Motor neuron (in vitro differentiated cells): ENCODE results near the gene UMPS. TPM values are rescaled to one million over a fixed set of nuclear protein-coding genes. Genes with fewer than 3 reads are reported as not detected.
"Not testable (repeated sequence)": the region's sequence is repeated elsewhere in the genome, so short reads cannot be mapped to it uniquely, and the experiment has no call there.

Experiments
- ATAC-seq, 8 experiments: fragments of 200-7000 bp; cut with Tn5 transposase; replicated peaks in 6 of 8; 2 replicates each; pipeline ENCODE4 v1.8.0; 2021; ENCODE audit warnings: mild to moderate bottlenecking in 8 of 8, moderate library complexity in 8 of 8
- H3K27ac ChIP-seq, 2 donors: fragments of 250-450 bp; sonication (Bioruptor Pico); 2 replicates each; pipeline ENCODE4 v1.9.0; 2021; ENCODE audit warnings: antibody characterized with exemption in 2 of 2, mild to moderate bottlenecking in 2 of 2, moderate library complexity in 1 of 2
- H3K4me1 ChIP-seq, 2 donors: fragments of 250-450 bp; sonication (Bioruptor Pico); replicated peaks in 1 of 2; 2 replicates each; pipeline ENCODE4 v1.6.1; 2021; ENCODE audit warnings: antibody characterized with exemption in 2 of 2, mild to moderate bottlenecking in 2 of 2, moderate library complexity in 1 of 2
- H3K4me3 ChIP-seq, 5 donors: fragments of 250-450 bp; sonication (Bioruptor Pico); 2 replicates each; pipeline ENCODE4 v1.9.0; 2021; ENCODE audit warnings: antibody characterized with exemption in 5 of 5, mild to moderate bottlenecking in 5 of 5, moderate library complexity in 4 of 5
- WGBS, 10 experiments: fragments of 450-650 bp; shearing (Covaris generic); methylation state at CpG; one replicate each; pipeline ENCODE4 v1.0.0; 2022; 5-methylcytosine and 5-hydroxymethylcytosine counted together
- in situ Hi-C, 9 experiments: fragments of 400-800 bp; cut with MboI; loops; one replicate each; pipeline ENCODE4 v1.15.0; 2021; ENCODE audit warnings: low sequenced_read_pairs in 9 of 9, low pct_unique_long_range_greater_than_20kb in 2 of 9; ENCODE audit not compliant: unreplicated experiment in 9 of 9
- total RNA-seq, 8 experiments: library from RNA; unstranded; fragments of 300-600 nt; gene quantifications; 2 replicates each; pipeline versions ENCODE4 v1.2.3 to v1.2.4, GENCODE V29; 2022

The UMPS gene
- total RNA-seq, 8 experiments from 2014 or later: 12.6 to 34.2 (median 24.2) TPM

GRCh38 chr3:124722589-124722988, 7.7 kb upstream of the UMPS start:
- in situ Hi-C loops: no loop called here
- WGBS, 10 experiments: 0 to 71% (median 25%) methylated on average over 1 to 2 of the region's 2 CpGs; no CpG with 5 or more reads in 6 of the 10 experiments
- Histone ChIP-seq H3K27ac (no peak overlapping the region), H3K4me3 (no peak overlapping the region), H3K4me1 (peaks cover 4 to 5% of the 10 kb centered on the region in 2 donors)
- ATAC-seq: no peak

- in situ Hi-C loops: loop anchor here in 1 of 9 experiments (25.0 kb wide), 1 partner anchor 706 kb away; no protein-coding TSS in a partner anchor
- no peak for ATAC-seq
Measured at GRCh38 chr3:124730941-124731297, 667 bp downstream of the UMPS start.

GRCh38 chr3:124731760-124732159, 1.5 kb downstream of the UMPS start:
- Histone ChIP-seq H3K4me3 (peak overlapping the region in 1 of 5 donors; percentile 88), H3K27ac (no peak overlapping the region), H3K4me1 (peaks cover 17 to 24% of the 10 kb centered on the region in 2 donors)
- in situ Hi-C loops: loop anchor here in 1 of 9 experiments (25.0 kb wide), 1 partner anchor 706 kb away; no protein-coding TSS in a partner anchor
- 50 to 100% (median 75%) methylated on average over 2 to 3 of the region's 4 CpGs; no CpG with 5 or more reads in 3 of the 10 experiments for WGBS, 10 experiments
- ATAC-seq: no peak

More at GRCh38 chr3:124730941-124731297, 667 bp downstream of the UMPS start:
- WGBS, 10 experiments: 0 to 15% (median 2%) methylated on average over 1 to 11 of the region's 13 CpGs; no CpG with 5 or more reads in 4 of the 10 experiments
- peak overlapping the region in 1 of 2 donors; percentile 88 for H3K27ac ChIP-seq
- peaks cover 17 to 24% of the 10 kb centered on the region in 2 donors for H3K4me1 ChIP-seq
- peak overlapping the region; percentile 61 to 96 (median 77) for H3K4me3 ChIP-seq

GRCh38 chr3:124741027-124741426, 10.8 kb downstream of the UMPS start:
- no peaks in the 10 kb centered on the region for H3K4me1 ChIP-seq
- 60 to 100% (median 93%) methylated on average over 2 to 6 of the region's 6 CpGs; no CpG with 5 or more reads in 4 of the 10 experiments for WGBS, 10 experiments
- H3K4me3 ChIP-seq: no peak overlapping the region
- H3K27ac ChIP-seq: no peak overlapping the region
- ATAC-seq: no peak
- in situ Hi-C loops: loop anchor here in 1 of 9 experiments (25.0 kb wide), 1 partner anchor 696 kb away; no protein-coding TSS in a partner anchor

GRCh38 chr3:124745756-124746155, 15.5 kb downstream of the UMPS start:
- no peak overlapping the region for H3K4me3 ChIP-seq
- in situ Hi-C loops: loop anchor here in 1 of 9 experiments (25.0 kb wide), 1 partner anchor 692 kb away; no protein-coding TSS in a partner anchor
- no peak overlapping the region for H3K27ac ChIP-seq
- no peaks in the 10 kb centered on the region for H3K4me1 ChIP-seq
- peak in 1 of 8 experiments; percentile 24 for ATAC-seq
- 94 to 100% (median 100%) methylated on average over 1 to 5 of the region's 6 CpGs; no CpG with 5 or more reads in 5 of the 10 experiments for WGBS, 10 experiments

- in situ Hi-C loops: loop anchor here in 1 of 9 experiments (25.0 kb wide), 1 partner anchor 690 kb away; no protein-coding TSS in a partner anchor
- no peak for ATAC-seq
Measured at GRCh38 chr3:124747111-124747981, 17.1 kb downstream of the UMPS start.

GRCh38 chr3:124748560-124749198, 18.4 kb downstream of the UMPS start:
- no peaks in the 10 kb centered on the region for H3K4me1 ChIP-seq
- 0 to 97% (median 80%) methylated on average over 1 to 7 of the region's 8 CpGs; no CpG with 5 or more reads in 3 of the 10 experiments for WGBS, 10 experiments
- H3K27ac ChIP-seq: no peak overlapping the region
- in situ Hi-C loops: loop anchor here in 1 of 9 experiments (25.0 kb wide), 1 partner anchor 689 kb away; no protein-coding TSS in a partner anchor
- no peak overlapping the region for H3K4me3 ChIP-seq
- ATAC-seq: peak in 2 of 8 experiments; percentile 26 to 27

More at GRCh38 chr3:124747111-124747981, 17.1 kb downstream of the UMPS start:
- Histone ChIP-seq H3K27ac (no peak overlapping the region), H3K4me1 (no peaks in the 10 kb centered on the region), H3K4me3 (no peak overlapping the region)
- WGBS, 10 experiments: 81 to 100% (median 89%) methylated on average over 1 to 11 of the region's 14 CpGs

- in situ Hi-C loops: loop anchor here in 2 of 9 experiments (25.0 kb wide), 1 partner anchor 687 kb away; no protein-coding TSS in a partner anchor
- not testable (repeated sequence) for H3K4me3 ChIP-seq, ATAC-seq, H3K27ac ChIP-seq, H3K4me1 ChIP-seq
- no CpG with 5 or more reads among the region's 27 CpGs for WGBS, 10 experiments
Measured at GRCh38 chr3:124749877-124750276, 19.6 kb downstream of the UMPS start.

GRCh38 chr3:124751501-124751900, 21.2 kb downstream of the UMPS start:
- in situ Hi-C loops: loop anchor here in 1 of 9 experiments (25.0 kb wide), 1 partner anchor 686 kb away; no protein-coding TSS in a partner anchor
- 40 to 100% (median 75%) methylated on average over 1 to 2 of the region's 5 CpGs; no CpG with 5 or more reads in 6 of the 10 experiments for WGBS, 10 experiments
- Histone ChIP-seq H3K4me3 (no peak overlapping the region), H3K27ac (no peak overlapping the region), H3K4me1 (no peaks in the 10 kb centered on the region)
- no peak for ATAC-seq

- no peaks in the 10 kb centered on the region for H3K4me1 ChIP-seq
- ATAC-seq: no peak
- in situ Hi-C loops: loop anchor here in 1 of 9 experiments (25.0 kb wide), 1 partner anchor 685 kb away; no protein-coding TSS in a partner anchor
- H3K4me3 ChIP-seq: no peak overlapping the region
- WGBS, 10 experiments: 0 to 100% (median 84%) methylated on average over 1 to 2 of the region's 3 CpGs; no CpG with 5 or more reads in 2 of the 10 experiments
- H3K27ac ChIP-seq: no peak overlapping the region
Measured at GRCh38 chr3:124752051-124752450, 21.8 kb downstream of the UMPS start.

- not testable (repeated sequence) for ATAC-seq, H3K27ac ChIP-seq, H3K4me3 ChIP-seq, H3K4me1 ChIP-seq
- whole genome bisulfite sequencing, 10 experiments: 55 to 82% (median 77%) methylated on average over 1 to 3 of the region's 7 CpGs; no CpG with 5 or more reads in 5 of the 10 experiments
- in situ Hi-C loops: loop anchor here in 1 of 9 experiments (25.0 kb wide), 1 partner anchor 679 kb away; no protein-coding TSS in a partner anchor
Measured at GRCh38 chr3:124757926-124758325, 27.7 kb downstream of the UMPS start.

- 14 to 100% (median 75%) methylated on average over 1 to 3 of the region's 5 CpGs; no CpG with 5 or more reads in 5 of the 10 experiments for WGBS, 10 experiments
- no peak for ATAC-seq
- no peak overlapping the region for H3K4me3 ChIP-seq
- H3K4me1 ChIP-seq: peaks cover 0 to 2% of the 10 kb centered on the region in 2 donors
- H3K27ac ChIP-seq: no peak overlapping the region
- in situ Hi-C loops: loop anchor here in 1 of 9 experiments (25.0 kb wide), 1 partner anchor 678 kb away; no protein-coding TSS in a partner anchor
Measured at GRCh38 chr3:124758851-124759635, 28.8 kb downstream of the UMPS start.
